ENCODE measurements around the gene SLC15A1. TPM values are rescaled to one million over a fixed set of nuclear protein-coding genes. Genes with fewer than 3 reads are reported as not detected.

SLC15A1 gene
- total RNA-seq, 1 donor from 2014 or later, result not detected

Other genes with a start within 250 kb of the SLC15A1 start
- 94.6 TPM for gene STK24, start 175.6 kb downstream of the SLC15A1 start, total RNA-seq
- 170 TPM for gene DOCK9, start 225.4 kb upstream of the SLC15A1 start, total RNA-seq

All from upper lobe of right lung (tissue), 1 donor.